Measurements from ENCODE around the gene PBX3. TPM values are rescaled to one million over a fixed set of nuclear protein-coding genes. Genes with fewer than 3 reads are reported as not detected.
"Not testable (repeated sequence)": the region's sequence is repeated elsewhere in the genome, so short reads cannot be mapped to it uniquely, and the experiment has no call there.

The PBX3 gene
- total RNA-seq, 1 donor from 2014 or later, result 11.0 TPM

DNA sequence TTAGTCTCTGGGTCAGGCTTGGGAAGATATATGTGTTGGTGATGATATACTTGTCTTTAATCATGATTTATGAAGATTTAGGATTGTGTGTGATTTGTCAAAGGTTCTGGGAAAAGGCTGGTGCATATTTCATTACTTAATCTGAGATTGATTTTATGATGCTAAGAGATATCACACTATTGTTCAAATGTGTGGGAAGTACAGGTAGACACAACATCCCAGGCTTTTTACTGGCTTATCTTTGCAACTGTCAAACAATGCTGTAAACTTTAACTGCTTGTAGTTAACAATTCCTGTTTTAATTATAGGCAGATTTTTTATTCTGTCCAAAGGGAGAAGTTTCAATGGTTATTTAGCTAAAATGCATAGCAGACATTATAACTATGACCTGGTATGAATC lies 23.9 kb downstream of the PBX3 start:
- H3K4me3 ChIP-seq (ENCODE audit: low read depth, low read length), result no peak overlapping the region
- TF ChIP-seq, protein P1, sequence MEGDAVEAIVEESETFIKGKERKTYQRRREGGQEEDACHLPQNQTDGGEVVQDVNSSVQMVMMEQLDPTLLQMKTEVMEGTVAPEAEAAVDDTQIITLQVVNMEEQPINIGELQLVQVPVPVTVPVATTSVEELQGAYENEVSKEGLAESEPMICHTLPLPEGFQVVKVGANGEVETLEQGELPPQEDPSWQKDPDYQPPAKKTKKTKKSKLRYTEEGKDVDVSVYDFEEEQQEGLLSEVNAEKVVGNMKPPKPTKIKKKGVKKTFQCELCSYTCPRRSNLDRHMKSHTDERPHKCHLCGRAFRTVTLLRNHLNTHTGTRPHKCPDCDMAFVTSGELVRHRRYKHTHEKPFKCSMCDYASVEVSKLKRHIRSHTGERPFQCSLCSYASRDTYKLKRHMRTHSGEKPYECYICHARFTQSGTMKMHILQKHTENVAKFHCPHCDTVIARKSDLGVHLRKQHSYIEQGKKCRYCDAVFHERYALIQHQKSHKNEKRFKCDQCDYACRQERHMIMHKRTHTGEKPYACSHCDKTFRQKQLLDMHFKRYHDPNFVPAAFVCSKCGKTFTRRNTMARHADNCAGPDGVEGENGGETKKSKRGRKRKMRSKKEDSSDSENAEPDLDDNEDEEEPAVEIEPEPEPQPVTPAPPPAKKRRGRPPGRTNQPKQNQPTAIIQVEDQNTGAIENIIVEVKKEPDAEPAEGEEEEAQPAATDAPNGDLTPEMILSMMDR (conservative IDR thresholded peaks at IDR 0.05; ENCODE audit: low read depth, low read length), result no peak
- DNase-seq (ENCODE audit: low read depth), result no peak

DNA sequence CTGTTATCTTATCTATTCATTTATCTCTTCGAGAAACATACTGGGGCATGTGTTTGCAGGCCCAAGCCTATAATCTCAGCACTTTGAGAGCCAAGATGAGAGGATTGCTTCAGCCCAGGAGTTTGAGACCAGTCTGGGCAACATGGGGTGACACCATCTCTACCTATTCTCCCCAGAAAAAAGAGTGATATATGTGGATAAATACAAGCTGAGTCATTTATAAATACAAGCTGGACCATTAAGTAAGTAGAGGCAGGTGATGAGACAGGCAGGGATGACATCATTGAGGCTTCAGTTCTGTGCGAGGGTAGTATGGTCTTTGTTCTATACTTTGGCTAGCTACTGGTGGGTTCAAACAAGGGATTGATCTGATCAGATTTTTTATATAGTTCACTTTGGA lies 25.6 kb downstream of the PBX3 start:
- TF ChIP-seq, protein P1 (conservative IDR thresholded peaks at IDR 0.05; ENCODE audit: low read depth, low read length), result no peak
- no peak overlapping the region for H3K4me3 ChIP-seq (ENCODE audit: low read depth, low read length)
- no peak for DNase-seq (ENCODE audit: low read depth)

DNA sequence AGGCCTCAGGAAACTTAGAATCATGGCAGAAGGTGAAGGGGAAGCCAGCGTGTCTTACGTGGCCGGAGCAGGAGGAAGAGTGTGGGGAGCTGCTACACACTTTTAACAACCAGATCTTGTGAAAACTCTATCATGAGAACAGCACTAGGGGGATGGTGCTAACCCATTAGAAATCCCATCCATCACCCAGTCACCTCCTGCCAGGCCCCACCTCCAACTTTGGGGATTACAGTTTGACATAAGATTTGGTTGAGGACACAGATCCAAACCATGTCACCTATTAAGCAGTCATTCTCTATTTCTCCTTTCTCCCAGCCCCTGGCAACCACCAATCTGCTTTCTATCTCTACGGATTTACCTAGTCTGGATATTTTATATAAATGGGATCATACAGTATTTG lies 26.9 kb downstream of the PBX3 start:
- TF ChIP-seq, protein P1 (conservative IDR thresholded peaks at IDR 0.05; ENCODE audit: low read depth, low read length), result no peak

DNA sequence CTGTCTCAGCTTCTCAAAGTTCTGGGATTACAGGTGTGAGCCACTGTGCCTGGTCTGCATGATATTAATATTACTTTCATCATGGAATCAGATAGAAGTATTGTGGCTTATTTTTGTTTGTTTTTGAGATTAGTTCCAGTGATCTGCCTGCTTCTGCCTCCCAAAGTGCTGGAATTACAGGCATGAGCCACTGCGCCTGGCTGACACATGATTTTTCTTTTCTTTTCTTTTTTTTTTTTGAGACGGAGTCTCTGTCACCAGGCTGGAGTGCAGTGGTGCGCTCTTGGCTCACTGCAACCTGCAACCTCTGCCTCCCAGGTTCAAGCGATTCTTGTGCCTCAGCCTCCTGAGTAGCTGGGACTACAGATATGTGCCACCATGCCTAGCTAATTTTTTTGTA lies 29.6 kb downstream of the PBX3 start:
- DNase-seq (ENCODE audit: low read depth), result not testable (repeated sequence)

More for the DNA sequence above, 26.9 kb downstream of the PBX3 start:
- DNase-seq (ENCODE audit: low read depth), result no peak
- no peak overlapping the region for H3K4me3 ChIP-seq (ENCODE audit: low read depth, low read length)

DNA sequence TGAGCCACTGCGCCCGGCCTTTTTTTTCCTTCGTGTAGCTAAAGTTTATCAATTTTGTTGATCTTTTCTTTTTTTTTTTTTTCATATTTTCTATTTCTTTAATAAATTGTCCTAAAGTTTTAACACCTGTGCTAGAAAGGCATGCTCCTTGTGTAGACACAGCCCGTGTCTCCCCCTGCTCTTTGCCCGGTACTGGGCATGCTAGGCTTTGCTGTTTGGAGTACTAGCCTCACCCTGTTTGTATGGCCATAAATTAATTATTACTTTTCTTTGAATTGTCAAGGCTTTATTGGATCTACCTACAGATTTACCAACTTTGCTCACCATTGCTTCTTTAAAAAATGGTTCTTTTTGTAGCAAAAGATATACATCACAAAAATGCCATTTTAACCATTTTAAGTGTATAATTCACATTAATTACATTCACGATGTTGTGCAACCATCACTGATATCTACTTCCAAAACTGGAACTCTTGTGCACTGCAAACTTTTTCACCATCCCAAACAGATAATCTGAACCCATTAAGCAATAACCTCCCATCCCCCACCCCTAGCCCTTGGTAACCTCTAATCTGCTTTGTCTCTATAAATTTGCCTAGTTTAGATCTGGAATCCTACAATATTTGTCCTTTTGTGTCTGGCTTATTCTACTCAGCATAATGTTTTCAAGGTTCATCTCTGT lies 31.5 kb downstream of the PBX3 start:
- DNase-seq (ENCODE audit: low read depth); H3K4me3 ChIP-seq (ENCODE audit: low read depth, low read length): not testable (repeated sequence)

More for the DNA sequence above, 29.6 kb downstream of the PBX3 start:
- not testable (repeated sequence) for H3K4me3 ChIP-seq (ENCODE audit: low read depth, low read length)

DNA sequence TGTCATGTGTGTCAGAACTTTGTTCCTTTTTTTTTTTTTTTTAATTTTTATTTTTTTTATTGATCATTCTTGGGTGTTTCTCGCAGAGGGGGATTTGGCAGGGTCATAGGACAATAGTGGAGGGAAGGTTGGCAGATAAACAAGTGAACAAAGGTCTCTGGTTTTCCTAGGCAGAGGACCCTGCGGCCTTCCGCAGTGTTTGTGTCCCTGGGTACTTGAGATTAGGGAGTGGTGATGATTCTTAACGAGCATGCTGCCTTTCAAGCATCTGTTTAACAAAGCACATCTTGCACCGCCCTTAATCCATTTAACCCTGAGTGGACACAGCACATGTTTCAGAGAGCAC lies 32.0 kb downstream of the PBX3 start:
- not testable (repeated sequence) for H3K4me3 ChIP-seq (ENCODE audit: low read depth, low read length)

DNA sequence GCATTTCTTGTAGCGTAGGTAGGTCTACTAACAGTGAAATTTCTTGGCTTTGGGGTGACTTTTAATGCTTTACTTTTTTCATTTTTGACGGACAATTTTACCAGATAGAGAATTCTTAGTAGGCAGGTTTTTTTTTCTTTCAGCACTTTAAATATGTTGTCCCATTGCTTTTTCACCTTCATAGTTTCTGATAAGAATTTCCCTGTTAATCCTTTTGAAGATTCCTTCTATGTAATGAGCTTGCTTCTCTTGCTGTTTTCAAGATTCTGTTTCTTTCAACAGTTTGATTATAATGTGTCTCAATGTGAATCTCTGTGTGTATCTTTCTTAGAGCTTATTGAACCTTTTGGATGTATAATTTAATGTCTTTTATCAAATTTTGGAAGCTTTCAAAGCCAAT lies 35.5 kb downstream of the PBX3 start:
- TF ChIP-seq, protein P1 (conservative IDR thresholded peaks at IDR 0.05; ENCODE audit: low read depth, low read length), result no peak
- H3K4me3 ChIP-seq (ENCODE audit: low read depth, low read length), result no peak overlapping the region
- no peak for DNase-seq (ENCODE audit: low read depth)

More for the DNA sequence above, 32.0 kb downstream of the PBX3 start:
- not testable (repeated sequence) for DNase-seq (ENCODE audit: low read depth)

DNA sequence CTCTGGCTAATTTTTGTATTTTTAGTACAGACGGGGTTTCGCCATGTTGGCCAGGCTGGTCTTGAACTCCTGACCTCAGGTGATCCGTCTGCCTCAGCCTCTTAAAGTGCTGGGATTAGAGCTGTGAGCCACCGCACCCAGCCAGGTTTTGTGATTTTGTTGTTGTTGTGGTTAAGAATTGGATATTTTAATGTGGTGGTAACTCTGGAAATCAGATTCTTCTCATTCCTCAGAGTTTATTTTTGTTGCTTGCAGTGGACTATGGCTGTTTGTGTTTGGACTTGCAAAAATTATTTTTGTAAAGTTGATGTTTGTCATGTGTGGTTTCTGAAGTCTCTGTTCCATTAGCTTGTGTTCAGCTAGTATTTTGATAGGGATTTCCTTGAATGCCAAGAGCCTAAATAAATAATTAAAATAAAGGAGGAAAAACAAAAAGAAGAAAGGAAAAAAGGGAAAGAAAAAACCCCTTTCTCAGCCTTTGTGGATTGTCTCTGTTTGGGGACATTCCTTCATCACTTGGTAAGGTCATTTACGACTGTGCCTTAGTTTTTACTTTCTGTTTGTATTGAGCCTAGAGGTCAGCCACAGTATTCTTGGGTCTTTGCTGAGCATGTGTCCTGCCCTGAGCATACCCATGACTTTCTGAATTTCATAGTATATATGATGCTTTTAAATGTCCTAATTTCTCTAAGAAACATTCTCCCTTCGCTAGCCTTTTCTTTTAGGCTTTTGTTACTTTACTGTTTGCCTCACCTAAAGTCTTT lies 37.3 kb downstream of the PBX3 start:
- TF ChIP-seq, protein P1 (conservative IDR thresholded peaks at IDR 0.05; ENCODE audit: low read depth, low read length), result no peak
- H3K4me3 ChIP-seq (ENCODE audit: low read depth, low read length), result no peak overlapping the region
- no peak for DNase-seq (ENCODE audit: low read depth)

Measured in epithelial cell of proximal tubule (primary cell).